NCI-H1694 (cell line): ENCODE measurements around the gene LRRC30.
"Not testable (repeated sequence)": the region's sequence is repeated elsewhere in the genome, so short reads cannot be mapped to it uniquely, and the experiment has no call there.

Experiments used
- DNase-seq: peaks from one replicate; lab custom pipeline; 2025; lab: John Stamatoyannopoulos, UW

Gene LRRC30

GRCh38 chr18:7230626-7231349 is at the start of gene LRRC30:
Gene LRRC30 (plus strand): TSS chr18:7231089. CDS start chr18:7231139, 50 bp downstream.
- DNase-seq: no peak

GRCh38 chr18:7185701-7186100 is 45.2 kb upstream of the LRRC30 start:
- DNase-seq: no peak

- DNase-seq: no peak
These were observed 40.2 kb upstream of the LRRC30 start for GRCh38 chr18:7190547-7191156.

DNA sequence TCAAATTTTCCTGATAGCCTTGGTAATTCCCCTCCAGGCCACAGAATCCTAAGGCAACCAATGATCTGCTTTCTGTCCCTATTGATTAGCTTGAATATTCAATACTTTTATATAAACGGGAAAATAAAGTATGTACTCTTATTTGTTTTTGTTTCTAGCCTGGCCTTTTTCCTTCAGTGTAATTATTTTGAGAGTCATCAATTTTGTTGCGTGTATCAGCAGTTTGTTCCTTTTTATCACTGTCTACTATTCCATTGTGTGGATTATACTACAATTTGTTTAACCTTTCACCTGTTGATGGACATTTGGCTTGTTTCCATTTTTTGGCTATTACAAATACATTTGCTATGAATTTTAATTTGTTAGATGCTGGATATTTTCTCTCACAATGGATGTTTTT is 39.2 kb upstream of the LRRC30 start:
- no peak for DNase-seq

- DNase-seq: no peak
These were observed 35.6 kb upstream of the LRRC30 start for GRCh38 chr18:7195266-7195665.

DNA sequence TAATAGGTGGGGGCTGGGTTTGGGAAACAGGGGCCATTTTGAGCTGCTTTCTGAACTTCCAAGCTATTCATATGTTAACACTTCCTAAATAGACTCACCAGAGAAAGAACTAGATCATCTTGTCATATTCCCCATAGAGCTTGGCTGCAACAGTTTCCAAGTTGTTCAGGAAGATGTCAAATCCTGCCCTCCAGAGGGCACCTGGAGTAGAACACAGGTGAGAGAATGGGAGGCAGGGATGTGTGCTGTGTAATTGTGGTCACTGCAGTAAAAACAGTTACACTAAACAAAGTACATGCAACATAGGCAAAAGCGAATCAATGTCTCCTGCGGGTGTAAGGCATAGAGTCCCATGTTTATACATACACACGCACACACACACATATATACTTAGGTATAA is 34.5 kb upstream of the LRRC30 start:
- no peak for DNase-seq

DNA sequence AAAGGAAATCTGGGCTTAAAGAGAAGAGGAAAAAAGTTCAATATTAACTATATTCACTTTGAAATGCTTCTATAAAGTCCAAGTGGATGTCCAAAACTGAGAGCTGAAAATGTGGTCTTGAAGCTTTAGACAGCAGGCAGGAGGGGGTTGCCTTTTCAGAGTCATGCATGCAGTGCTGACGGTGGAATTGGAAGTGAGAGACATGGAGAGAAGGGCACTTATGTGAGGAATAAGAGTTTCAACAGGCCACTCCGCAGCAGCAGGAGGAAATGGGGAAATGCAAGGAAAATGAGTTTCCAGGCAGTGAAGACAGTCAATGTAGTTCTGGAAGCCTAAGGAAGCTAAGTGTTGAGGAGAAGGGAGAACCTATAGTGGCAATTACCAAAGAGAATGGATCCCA is 33.0 kb upstream of the LRRC30 start:
- no peak for DNase-seq

DNA sequence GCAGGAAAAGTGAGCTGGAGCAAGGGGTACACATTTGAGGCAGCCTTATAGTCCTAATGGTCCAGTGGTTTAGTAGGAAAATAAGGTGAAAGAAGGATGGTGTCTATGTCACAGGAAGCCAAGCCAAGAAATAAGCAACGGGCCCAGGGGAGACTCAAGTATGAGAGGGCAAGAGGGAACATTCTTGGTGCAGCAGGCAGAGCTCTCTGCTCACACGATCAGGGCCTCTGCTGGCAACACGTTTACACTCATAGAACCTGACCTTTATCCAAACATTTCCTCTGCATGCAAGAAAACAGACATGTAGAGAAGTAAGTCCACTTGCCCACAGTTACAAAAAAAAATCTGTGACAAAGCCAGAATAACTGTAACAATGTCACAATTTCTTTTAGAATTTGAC is 32.6 kb upstream of the LRRC30 start:
- DNase-seq: no peak

- DNase-seq: no peak
These were observed 29.8 kb upstream of the LRRC30 start for GRCh38 chr18:7201096-7201495.

DNA sequence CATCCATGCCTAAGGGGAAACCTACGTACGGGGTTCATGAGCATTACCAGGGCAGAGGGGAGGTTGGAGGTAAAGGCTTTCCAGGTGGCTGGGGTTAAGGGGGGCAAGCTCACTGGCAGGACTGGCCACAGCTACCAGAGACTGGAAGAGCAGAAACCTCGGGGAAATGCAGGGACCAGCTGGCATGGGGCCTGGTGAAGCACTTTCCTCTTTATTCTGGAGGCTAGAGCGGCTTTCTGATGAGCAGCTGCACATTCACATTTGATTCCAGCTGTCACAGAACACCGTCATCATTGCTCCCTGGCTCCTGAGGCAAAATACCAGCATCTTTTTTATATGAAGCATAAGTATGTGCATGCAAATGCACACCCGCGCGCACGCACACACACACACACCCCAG is 28.7 kb upstream of the LRRC30 start:
- peak; percentile 2 for DNase-seq

DNA sequence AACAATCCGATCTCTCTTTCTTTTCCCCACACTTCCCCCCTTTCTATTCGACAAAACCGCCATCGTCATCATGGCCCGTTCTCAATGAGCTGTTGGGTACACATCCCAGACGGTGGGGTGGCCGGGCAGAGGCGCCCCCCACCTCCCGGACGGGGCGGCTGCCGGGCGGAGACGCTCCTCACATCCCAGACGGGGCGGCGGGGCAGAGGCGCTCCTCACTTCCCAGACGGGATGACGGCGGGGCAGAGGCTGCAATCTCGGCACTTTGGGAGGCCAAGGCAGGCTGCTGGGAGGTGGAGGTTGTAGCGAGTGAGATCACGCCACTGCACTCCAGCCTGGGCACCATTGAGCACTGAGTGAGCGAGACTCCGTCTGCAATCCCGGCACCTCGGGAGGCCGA is 27.3 kb upstream of the LRRC30 start:
- DNase-seq: not testable (repeated sequence)

DNA sequence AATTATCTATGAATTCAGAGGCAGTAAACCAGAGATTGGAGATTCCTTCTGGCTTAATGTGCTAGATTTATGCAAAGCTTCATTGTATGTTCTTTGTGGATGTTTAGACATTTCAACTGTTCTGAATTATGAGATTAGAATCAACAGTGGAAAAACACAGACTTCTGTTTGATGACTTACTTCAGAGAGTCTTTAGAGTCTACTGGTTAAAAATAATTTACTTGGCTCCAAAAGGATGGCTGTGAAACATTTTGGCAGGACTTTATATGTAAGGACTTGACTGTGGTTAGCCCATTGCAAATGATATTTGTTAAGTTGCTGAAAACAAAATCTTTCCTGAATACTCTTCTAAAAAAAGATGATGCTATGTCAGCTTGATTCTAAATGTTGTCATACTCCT is 25.5 kb upstream of the LRRC30 start:
- DNase-seq: no peak

- DNase-seq: no peak
These were observed 24.7 kb upstream of the LRRC30 start for GRCh38 chr18:7206217-7206616.

- no peak for DNase-seq
These were observed 23.4 kb upstream of the LRRC30 start for GRCh38 chr18:7207366-7207915.

DNA sequence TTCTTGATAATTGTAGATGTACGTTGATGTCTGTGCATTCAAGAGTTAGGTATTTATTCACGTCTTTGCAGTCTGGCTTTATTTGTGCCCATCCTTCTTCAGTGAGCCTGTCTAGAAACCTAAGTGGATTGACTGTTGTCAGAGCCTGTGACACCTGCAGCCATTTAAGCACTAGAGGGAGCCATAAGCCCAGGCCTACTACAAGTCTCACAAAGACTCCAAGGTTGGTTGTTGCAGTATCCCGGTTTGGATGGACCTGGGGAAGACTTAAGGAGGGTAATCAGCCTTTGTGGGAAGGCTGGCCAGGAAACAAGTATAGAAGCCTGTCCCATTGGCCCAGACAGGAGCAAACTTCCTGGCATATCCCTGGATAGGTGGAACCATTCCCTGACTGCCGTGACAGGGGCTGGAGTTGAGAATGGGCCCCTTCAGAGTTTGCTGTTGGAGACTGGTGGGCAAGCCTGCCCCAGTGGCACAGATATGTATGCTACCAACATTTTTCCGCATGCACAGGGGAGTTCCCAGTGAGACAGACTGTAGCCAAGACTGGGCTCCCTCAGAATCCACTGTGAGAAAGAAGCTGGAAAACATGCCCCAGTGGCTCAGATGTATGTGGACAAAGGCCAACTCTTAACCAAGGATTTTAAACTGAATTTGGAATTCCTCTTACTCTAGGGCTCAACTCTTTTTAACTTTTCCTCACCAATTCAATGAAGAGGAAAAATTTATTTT is 9.3 kb upstream of the LRRC30 start:
- DNase-seq: peak; percentile 48

DNA sequence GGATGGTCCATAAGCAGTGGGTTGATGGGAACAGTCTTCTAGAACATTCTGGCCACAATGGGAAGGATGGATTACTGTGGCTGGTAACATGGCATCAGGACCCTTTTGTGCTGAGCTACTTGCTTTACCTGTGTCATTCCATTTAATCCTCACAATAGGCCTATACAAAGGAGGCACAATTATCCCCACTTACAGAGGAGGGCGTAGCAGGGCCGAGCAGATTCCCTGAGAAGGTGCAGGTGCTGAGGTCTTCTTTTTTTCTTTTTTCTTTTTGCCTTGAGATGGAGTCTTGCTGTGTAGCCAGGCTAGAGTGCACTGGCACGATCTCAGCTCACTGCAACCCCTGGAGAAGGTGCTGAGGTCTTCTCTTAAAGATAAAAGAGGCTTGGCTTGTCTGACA is 6.7 kb upstream of the LRRC30 start:
- no peak for DNase-seq

- no peak for DNase-seq
These were observed 1.3 kb downstream of the LRRC30 start for GRCh38 chr18:7232218-7232617.

GRCh38 chr18:7233134-7233810 is 2.4 kb downstream of the LRRC30 start:
- no peak for DNase-seq

GRCh38 chr18:7234091-7234490 is 3.2 kb downstream of the LRRC30 start:
- DNase-seq: no peak

DNA sequence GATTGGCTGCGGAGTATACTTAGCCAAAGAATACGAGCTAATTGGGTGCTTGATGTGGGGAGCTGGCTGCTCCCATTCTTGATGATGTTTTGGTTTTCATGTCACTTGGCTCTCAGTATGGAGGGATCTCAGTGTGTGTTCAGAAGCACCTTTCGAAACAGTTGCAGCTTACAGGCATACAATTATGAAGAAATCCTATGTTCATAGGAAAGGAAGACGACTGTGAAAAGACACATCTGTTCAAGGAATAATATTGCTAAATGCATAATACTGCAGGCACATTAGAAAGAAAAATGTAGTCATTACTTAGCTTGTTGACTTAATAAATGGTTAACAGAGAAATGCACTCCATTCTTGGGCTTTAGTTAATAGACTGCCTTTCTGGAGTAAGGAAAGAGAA is 4.1 kb downstream of the LRRC30 start:
- no peak for DNase-seq

- DNase-seq: no peak
These were observed 5.2 kb downstream of the LRRC30 start for GRCh38 chr18:7236072-7236471.

DNA sequence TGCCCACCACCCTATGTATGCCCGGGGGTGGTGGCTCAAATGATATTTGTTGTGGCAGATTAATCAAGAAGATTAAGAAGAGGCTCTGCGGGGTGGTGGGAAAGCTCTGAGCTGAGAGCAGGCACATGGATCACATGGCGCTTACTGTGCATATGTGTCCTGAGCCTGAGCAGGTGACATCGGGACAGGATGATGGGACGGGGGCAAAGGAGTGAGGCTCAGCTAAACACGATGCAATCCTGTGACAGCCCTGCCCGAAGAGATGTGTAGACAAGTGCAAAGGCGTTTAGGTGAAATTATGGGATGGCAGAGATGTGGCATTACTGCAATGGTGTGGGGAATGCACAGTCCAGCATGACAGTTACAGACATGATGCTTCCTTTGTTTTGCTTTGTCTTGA is 6.0 kb downstream of the LRRC30 start:
- DNase-seq: no peak
